Muscle of arm (tissue), 12 donors: ENCODE measurements around the gene ZNF284. TPM values are rescaled to one million over a fixed set of nuclear protein-coding genes. Genes with fewer than 3 reads are reported as not detected.
"Not testable (repeated sequence)": the region's sequence is repeated elsewhere in the genome, so short reads cannot be mapped to it uniquely, and the experiment has no call there.

Source experiments
- DNase-seq: peaks from one replicate; pipeline ENCODE4 v3.0.0-alpha.2; 2013
- polyA plus RNA-seq, 12 donors: library from polyadenylated mRNA; unstranded; fragments of 120-200 nt; gene quantifications; one replicate each; pipeline ENCODE4 v1.2.1, GENCODE V29; 2013; ENCODE audit not compliant: insufficient read length in 12 of 12

Gene ZNF284
- polyA plus RNA-seq, 12 donors, result 2.1 to 7.0 (median 3.3) TPM; not detected in 1

- DNase-seq, result no peak
Observed at GRCh38 chr19:44107751-44108150, 35.8 kb downstream of the ZNF284 start.

DNA sequence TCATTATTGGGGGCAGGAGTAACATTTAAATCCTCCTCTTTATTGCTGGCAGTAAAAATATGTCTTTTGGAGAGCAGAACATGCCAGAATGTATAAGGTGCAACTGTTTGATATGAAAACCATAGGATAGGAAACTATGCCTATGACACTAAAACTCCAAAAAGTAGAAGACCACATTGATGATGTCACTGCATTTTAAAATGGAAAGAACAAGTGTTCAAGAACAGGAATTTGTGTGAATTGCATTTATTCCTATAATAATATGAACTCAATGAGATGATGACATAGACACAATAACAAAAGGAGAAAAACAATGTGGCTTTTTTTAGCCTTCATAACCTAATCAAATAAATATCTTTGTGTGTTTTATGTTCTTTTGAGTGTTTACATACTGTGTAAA is 37.5 kb downstream of the ZNF284 start:
- no peak for DNase-seq

GRCh38 chr19:44111910-44112463 is 40.0 kb downstream of the ZNF284 start:
- DNase-seq, result no peak

- DNase-seq, result no peak
Observed at GRCh38 chr19:44112802-44113137, 40.8 kb downstream of the ZNF284 start.

GRCh38 chr19:44113138-44113783 is 41.3 kb downstream of the ZNF284 start, which contains the start of gene ZNF225:
ZNF225 (plus strand) TSS chr19:44113399; CDS start chr19:44115828, 2,429 bp downstream.
- peak; percentile 99 for DNase-seq

DNA sequence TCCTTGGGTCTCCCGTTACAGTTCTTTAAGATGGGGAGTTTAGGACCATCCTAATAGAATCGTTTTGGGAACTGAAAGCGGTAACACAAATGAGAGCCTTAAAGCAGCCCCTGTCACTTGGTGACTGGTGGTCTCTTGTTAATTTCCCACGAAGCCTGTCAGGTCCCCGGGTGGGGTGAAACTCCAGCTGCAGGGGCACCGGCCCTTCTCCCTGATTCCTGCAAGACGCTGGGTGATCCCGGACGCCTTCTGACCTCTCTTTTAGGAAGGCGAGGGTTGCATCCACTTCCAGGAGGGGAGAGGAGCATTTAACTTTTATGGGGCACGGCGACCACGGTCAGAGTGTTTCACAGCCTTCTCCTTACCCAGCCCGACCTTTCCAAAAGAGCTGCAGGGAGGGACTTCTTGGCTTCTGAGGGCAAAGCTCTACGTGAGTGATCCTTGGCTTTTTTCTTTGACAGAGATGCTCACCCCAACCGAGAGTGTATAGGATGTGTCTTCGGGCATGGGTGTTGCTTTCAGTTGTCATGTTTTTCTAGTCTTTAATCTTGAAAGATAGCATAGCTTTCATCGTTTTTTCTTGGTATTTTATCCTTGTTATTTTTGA is 41.9 kb downstream of the ZNF284 start:
- DNase-seq, result no peak

- not testable (repeated sequence) for DNase-seq
Observed at GRCh38 chr19:44121162-44121561, 49.2 kb downstream of the ZNF284 start.

DNA sequence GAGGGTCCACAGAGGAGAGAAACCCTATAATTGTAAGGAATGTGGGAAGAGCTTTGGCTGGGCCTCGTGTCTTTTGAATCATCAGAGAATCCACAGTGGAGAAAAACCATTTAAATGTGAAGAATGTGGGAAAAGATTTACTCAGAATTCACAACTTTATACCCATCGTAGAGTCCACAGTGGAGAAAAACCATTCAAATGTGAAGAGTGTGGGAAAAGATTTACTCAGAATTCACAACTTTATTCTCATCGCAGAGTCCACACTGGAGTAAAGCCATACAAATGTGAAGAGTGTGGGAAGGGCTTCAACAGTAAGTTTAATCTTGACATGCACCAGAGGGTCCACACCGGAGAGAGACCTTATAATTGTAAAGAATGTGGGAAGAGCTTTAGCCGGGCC is 60.0 kb downstream of the ZNF284 start:
- DNase-seq, result no peak

Other genes with a start within 250 kb of the ZNF284 start
- gene ZNF283, start 244.8 kb upstream of the ZNF284 start, polyA plus RNA-seq, result 10 to 100 TPM in 7 of 12 donors, 1 to 10 TPM in 4, not detected in 1; 5.6 to 18.5 (median 11.6) TPM
- 10 to 100 TPM in 3 of 12 donors, 1 to 10 TPM in 7, not detected in 2; 6.7 to 17.7 (median 8.5) TPM for gene ZNF404, start 188.2 kb upstream of the ZNF284 start, polyA plus RNA-seq
- 10 to 100 TPM in 10 of 12 donors, 1 to 10 TPM in 1, not detected in 1; 3.6 to 20.3 (median 15.1) TPM for gene ZNF45, start 136.9 kb upstream of the ZNF284 start, polyA plus RNA-seq
- gene ZNF221, start 120.9 kb upstream of the ZNF284 start, polyA plus RNA-seq, result 1 to 10 TPM in 10 of 12 donors, not detected in 2; 2.3 to 4.7 (median 3.7) TPM
- gene ZNF155, start 88.0 kb upstream of the ZNF284 start, polyA plus RNA-seq, result 10 to 100 TPM in 2 of 12 donors, 1 to 10 TPM in 9, not detected in 1; 6.4 to 22.9 (median 8.9) TPM
- gene ZNF230, start 69.2 kb upstream of the ZNF284 start, polyA plus RNA-seq, result 1 to 10 TPM in 11 of 12 donors, not detected in 1; 2.1 to 5.3 (median 3.5) TPM
- 1 to 10 TPM in 10 of 12 donors, not detected in 2; 4.4 to 7.6 (median 6.1) TPM for gene ZNF222, start 46.8 kb upstream of the ZNF284 start, polyA plus RNA-seq
- gene ZNF223, start 20.1 kb upstream of the ZNF284 start, polyA plus RNA-seq, result 1 to 10 TPM in 10 of 12 donors, not detected in 2; 3.6 to 8.9 (median 5.6) TPM
- 10 to 100 TPM in 11 of 12 donors, not detected in 1; 11.1 to 32.4 (median 16.9) TPM for gene ZNF224, start 22.2 kb downstream of the ZNF284 start, polyA plus RNA-seq
- 1 to 10 TPM in 11 of 12 donors, not detected in 1; 4.4 to 7.8 (median 5.8) TPM for gene ZNF225, start 41.2 kb downstream of the ZNF284 start, polyA plus RNA-seq
- gene ZNF234, start 69.4 kb downstream of the ZNF284 start, polyA plus RNA-seq, result 10 to 100 TPM in 6 of 12 donors, 1 to 10 TPM in 5, not detected in 1; 7.3 to 15.9 (median 10.2) TPM
- 10 to 100 TPM in 10 of 12 donors, 1 to 10 TPM in 1, not detected in 1; 4.8 to 21.5 (median 14.3) TPM for gene ZNF226, start 92.9 kb downstream of the ZNF284 start, polyA plus RNA-seq
- gene ZNF227, start 140.4 kb downstream of the ZNF284 start, polyA plus RNA-seq, result 10 to 100 TPM in 11 of 12 donors, not detected in 1; 13.8 to 18.0 (median 15.4) TPM
- 10 to 100 TPM in 1 of 12 donors, 1 to 10 TPM in 10, not detected in 1; 2.3 to 14.5 (median 3.2) TPM for gene ZNF233, start 187.7 kb downstream of the ZNF284 start, polyA plus RNA-seq
- gene ZNF235, start 232.9 kb downstream of the ZNF284 start, polyA plus RNA-seq, result 1 to 10 TPM in 10 of 12 donors, not detected in 2; 5.4 to 9.2 (median 6.4) TPM